ENCODE measurements around the gene KIFC1. TPM values are rescaled to one million over a fixed set of nuclear protein-coding genes. Genes with fewer than 3 reads are reported as not detected.

Gene KIFC1
- total RNA-seq, 3 donors from 2014 or later (not counting 1 experiment from before 2014, with no cell fraction given) = 2.7 to 4.6 (median 3.3) TPM

DNA sequence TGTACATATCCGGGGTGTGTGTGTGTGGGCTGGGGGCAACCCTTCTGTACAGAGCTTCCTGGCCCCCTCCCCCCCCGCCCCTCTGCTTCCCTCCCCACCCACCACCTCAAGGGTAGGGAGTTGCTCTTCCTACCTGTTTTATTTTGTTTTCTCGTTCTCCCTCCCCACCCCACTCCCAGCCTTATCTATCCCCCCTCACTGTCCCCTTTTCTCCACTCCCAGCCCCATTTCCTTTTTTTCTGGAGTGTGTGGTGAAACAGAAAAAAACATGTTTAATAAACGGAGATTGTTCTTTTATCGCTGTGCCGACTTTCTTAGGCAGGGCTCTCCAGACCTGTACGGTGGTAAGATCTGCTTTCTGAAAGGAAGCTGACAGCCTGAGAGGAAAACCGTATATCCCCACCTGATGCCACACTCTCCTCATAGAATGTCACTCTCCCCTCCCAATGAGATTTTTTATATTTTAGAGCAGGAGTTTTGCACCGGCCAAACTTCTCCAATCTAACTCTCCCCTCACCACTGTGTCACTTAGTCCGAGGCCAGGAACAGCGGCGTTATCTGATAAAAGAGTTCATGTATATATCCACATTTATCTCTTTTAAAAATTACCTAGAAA is 61.9 kb downstream of the KIFC1 start:
- ATAC-seq (no peak), DNase-seq (peak in 1 of 2 donors; percentile 45)
- no peak for TF ChIP-seq CTCF (IDR thresholded peaks at IDR 0.05)
- H3K27ac ChIP-seq (ENCODE audit: low read length) = peak overlapping the region; percentile 46
- H3K4me1 Mint-ChIP-seq = peaks cover 28 to 50% of the 10 kb centered on the region in 2 donors
- peaks cover 23% of the 10 kb centered on the region for H3K4me1 ChIP-seq (ENCODE audit: control insufficient read depth, insufficient read depth, low read length)
- 3% methylated on average over 6 of the region's 12 CpGs for WGBS (ENCODE audit: insufficient coverage)
- peak overlapping the region; percentile 89 to 98 for H3K27ac Mint-ChIP-seq
- H3K9me3 Mint-ChIP-seq = no peaks in the 10 kb centered on the region
- no peaks in the 10 kb centered on the region for H3K36me3 Mint-ChIP-seq
- H3K4me3 Mint-ChIP-seq = peak overlapping the region; percentile 97
- H3K36me3 ChIP-seq (ENCODE audit: control insufficient read depth, insufficient read depth, low read length) = no peaks in the 10 kb centered on the region
- H3K9me3 ChIP-seq (ENCODE audit: control insufficient read depth, insufficient read depth, low read length) = no peaks in the 10 kb centered on the region
- H3K27me3 Mint-ChIP-seq (ENCODE audit: low read depth in 2 of 2) = no peaks in the 10 kb centered on the region
- intact Hi-C loops (cut with micrococcal nuclease) = loop anchor here (1.0 to 10.0 kb wide), 4 partner anchors 25 to 121 kb away; partner anchors contain the start of genes CUTA and KIFC1
- H3K27me3 ChIP-seq (ENCODE audit: control insufficient read depth, insufficient read depth, low read length) = no peaks in the 10 kb centered on the region
- H3K4me3 ChIP-seq (ENCODE audit: low read length) = peak overlapping the region; percentile 62

DNA sequence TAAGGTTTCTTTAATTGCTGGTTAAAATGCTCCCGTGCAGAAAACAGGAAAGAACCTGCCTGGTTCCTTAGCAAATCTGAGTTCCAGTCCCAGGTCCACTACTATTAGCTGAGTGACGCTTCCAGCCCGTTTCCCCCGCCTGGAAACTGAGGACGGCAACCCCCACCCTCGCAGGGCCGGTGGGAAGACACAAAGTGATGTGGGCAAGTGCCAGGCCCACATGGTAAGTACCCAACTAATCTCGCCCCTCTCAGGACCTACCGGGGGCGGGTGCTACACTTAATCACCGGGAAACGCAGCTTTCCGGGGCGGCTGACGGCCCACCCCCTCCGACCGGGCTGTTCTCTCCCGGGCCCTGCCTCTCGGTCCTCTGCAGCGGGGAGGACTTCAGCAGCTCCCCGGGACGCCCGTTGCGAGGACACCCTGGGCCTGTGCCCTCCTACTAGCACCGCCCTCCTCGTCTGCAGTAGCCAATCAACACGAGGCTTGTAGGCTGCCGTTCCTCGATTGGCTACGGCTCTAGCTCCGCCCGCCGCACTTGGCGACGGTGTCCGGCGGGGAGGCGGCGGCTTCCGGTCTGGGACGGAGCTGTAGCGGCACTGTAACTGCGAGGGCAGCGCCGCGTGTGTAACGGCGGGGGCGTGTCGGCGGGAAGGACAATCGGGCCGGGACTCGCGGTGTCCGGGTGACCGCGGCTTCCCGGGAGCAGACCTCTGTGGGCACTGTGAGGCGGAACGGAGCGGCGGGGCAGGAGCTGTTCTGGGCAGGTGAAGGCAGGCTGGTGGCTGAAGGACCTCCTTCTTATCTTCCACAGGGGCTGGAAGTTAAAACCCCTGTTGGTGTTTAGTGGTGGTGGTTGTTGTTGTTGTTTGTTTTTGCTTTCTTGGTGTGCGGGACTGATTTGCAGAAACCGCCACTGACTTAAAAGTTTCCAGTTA is 62.7 kb downstream of the KIFC1 start, which contains the start of gene ZBTB9:
Gene ZBTB9 (plus strand): TSS at position 568 of the 938 bp plus-strand sequence. CDS start 525 bp downstream, outside the sequence.
- Histone ChIP-seq H3K36me3 (ENCODE audit: control insufficient read depth, insufficient read depth, low read length) (no peaks in the 10 kb centered on the region), H3K4me1 (ENCODE audit: control insufficient read depth, insufficient read depth, low read length) (peaks cover 23% of the 10 kb centered on the region), H3K9me3 (ENCODE audit: control insufficient read depth, insufficient read depth, low read length) (no peaks in the 10 kb centered on the region), H3K27ac (ENCODE audit: low read length) (peak within 1 kb of the TSS; percentile 46), H3K27me3 (ENCODE audit: control insufficient read depth, insufficient read depth, low read length) (no peaks in the 10 kb centered on the region), H3K4me3 (ENCODE audit: low read length) (peak within 1 kb of the TSS; percentile 62)
- Mint-ChIP-seq H3K27me3 (ENCODE audit: low read depth in 2 of 2) (no peaks in the 10 kb centered on the region), H3K9me3 (no peaks in the 10 kb centered on the region), H3K4me3 (peak within 1 kb of the TSS; percentile 97), H3K27ac (peak within 1 kb of the TSS; percentile 89 to 98), H3K36me3 (no peaks in the 10 kb centered on the region), H3K4me1 (peaks cover 28 to 42% of the 10 kb centered on the region in 2 donors)
- under 1% methylated on average over 65 of the region's 65 CpGs for WGBS (ENCODE audit: insufficient coverage)
- DNase-seq (peak; percentile 94 to 96), ATAC-seq (peak; percentile 98 to 100 (median 99))
- intact Hi-C loops (cut with micrococcal nuclease) = loop anchor here (1.0 to 10.0 kb wide), 4 partner anchors 25 to 121 kb away; partner anchors contain the start of genes CUTA and KIFC1
- TF ChIP-seq CTCF (IDR thresholded peaks at IDR 0.05) = no peak

DNA sequence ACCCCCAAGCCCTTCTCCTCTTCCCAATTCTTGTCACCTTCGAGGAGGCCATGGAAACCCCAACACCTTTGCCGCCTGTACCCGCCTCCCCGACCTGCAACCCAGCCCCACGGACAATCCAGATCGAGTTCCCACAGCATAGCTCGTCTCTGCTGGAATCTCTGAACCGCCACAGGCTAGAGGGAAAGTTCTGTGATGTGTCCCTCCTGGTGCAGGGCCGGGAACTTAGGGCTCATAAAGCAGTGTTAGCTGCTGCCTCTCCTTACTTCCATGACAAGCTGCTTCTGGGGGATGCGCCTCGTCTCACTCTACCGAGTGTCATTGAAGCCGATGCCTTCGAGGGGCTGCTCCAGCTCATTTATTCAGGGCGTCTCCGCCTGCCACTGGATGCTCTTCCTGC is 63.4 kb downstream of the KIFC1 start:
- Mint-ChIP-seq H3K4me3 (peak overlapping the region; percentile 97), H3K36me3 (no peaks in the 10 kb centered on the region), H3K9me3 (no peaks in the 10 kb centered on the region), H3K4me1 (peaks cover 28 to 42% of the 10 kb centered on the region in 2 donors), H3K27me3 (ENCODE audit: low read depth in 2 of 2) (no peaks in the 10 kb centered on the region), H3K27ac (peak overlapping the region; percentile 89 to 98)
- 66% methylated on average over 16 of the region's 16 CpGs for WGBS (ENCODE audit: insufficient coverage)
- no peak for DNase-seq
- Histone ChIP-seq H3K4me1 (ENCODE audit: control insufficient read depth, insufficient read depth, low read length) (peaks cover 23% of the 10 kb centered on the region), H3K27ac (ENCODE audit: low read length) (no peak overlapping the region), H3K4me3 (ENCODE audit: low read length) (peak overlapping the region; percentile 62), H3K27me3 (ENCODE audit: control insufficient read depth, insufficient read depth, low read length) (no peaks in the 10 kb centered on the region), H3K36me3 (ENCODE audit: control insufficient read depth, insufficient read depth, low read length) (no peaks in the 10 kb centered on the region), H3K9me3 (ENCODE audit: control insufficient read depth, insufficient read depth, low read length) (no peaks in the 10 kb centered on the region)
- no peak for TF ChIP-seq CTCF (IDR thresholded peaks at IDR 0.05)
- intact Hi-C loops (cut with micrococcal nuclease) = loop anchor here (2.0 to 10.0 kb wide), 2 partner anchors 26 to 120 kb away; no protein-coding TSS in a partner anchor
- ATAC-seq = no peak

Measured in natural killer cell (primary cell).